Measurements from ENCODE around the gene IRF3.
A peak's percentile ranks its signal among the peaks of the same experiment; 100 is the strongest.
"Not testable (repeated sequence)": the region's sequence is repeated elsewhere in the genome, so short reads cannot be mapped to it uniquely, and the experiment has no call there.

IRF3 gene

GRCh38 chr19:49629659-49630058, 36.0 kb downstream of the IRF3 start:
- Histone ChIP-seq H3K4me1 (ENCODE audit: control insufficient read depth, insufficient read depth, low read length) (peaks cover 34% of the 10 kb centered on the region), H3K27me3 (replicated peaks; ENCODE audit: control insufficient read depth, insufficient read depth, low read length) (no peaks in the 10 kb centered on the region), H3K36me3 (ENCODE audit: control insufficient read depth, insufficient read depth, low read length, severe bottlenecking) (peaks cover 14% of the 10 kb centered on the region), H3K9me3 (ENCODE audit: control insufficient read depth, low read length) (no peaks in the 10 kb centered on the region), H3K4me3 (ENCODE audit: low read length) (no peak overlapping the region), H3K9ac (ENCODE audit: low read length) (no peak overlapping the region)
- no peak for DNase-seq (ENCODE audit: low read depth)

DNA sequence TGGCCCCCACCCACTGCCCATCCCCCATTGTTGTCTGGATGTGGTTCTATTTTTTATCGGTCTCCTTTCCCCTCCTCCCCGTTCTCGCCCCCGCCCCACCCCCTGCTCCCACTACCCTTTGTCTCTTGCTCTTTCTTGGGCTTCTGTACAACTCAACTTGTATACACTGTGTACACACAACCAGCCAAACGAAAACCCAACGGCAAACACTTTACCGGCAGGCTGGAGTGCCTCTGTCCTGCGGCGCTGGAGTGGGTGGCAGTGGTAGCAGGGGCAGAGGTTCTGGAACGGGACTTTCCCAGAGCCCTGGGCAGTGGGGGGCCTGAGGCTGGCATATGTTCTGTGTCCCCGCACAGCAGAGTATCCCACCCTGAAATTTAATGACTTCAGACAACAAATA, 39.4 kb downstream of the IRF3 start:
- Histone ChIP-seq H3K9ac (ENCODE audit: low read length) (no peak overlapping the region), H3K9me3 (ENCODE audit: control insufficient read depth, low read length) (no peaks in the 10 kb centered on the region), H3K27me3 (replicated peaks; ENCODE audit: control insufficient read depth, insufficient read depth, low read length) (no peaks in the 10 kb centered on the region), H3K4me1 (ENCODE audit: control insufficient read depth, insufficient read depth, low read length) (peaks cover 16% of the 10 kb centered on the region), H3K4me3 (ENCODE audit: low read length) (no peak overlapping the region), H3K36me3 (ENCODE audit: control insufficient read depth, insufficient read depth, low read length, severe bottlenecking) (peaks cover 22% of the 10 kb centered on the region)
- no peak for DNase-seq (ENCODE audit: low read depth)

GRCh38 chr19:49624967-49625910, 40.4 kb downstream of the IRF3 start:
- DNase-seq (ENCODE audit: low read depth) = no peak
- peaks cover 24% of the 10 kb centered on the region for H3K36me3 ChIP-seq (ENCODE audit: control insufficient read depth, insufficient read depth, low read length, severe bottlenecking)
- H3K4me1 ChIP-seq (ENCODE audit: control insufficient read depth, insufficient read depth, low read length) = peaks cover 8% of the 10 kb centered on the region
- H3K4me3 ChIP-seq (ENCODE audit: low read length) = no peak overlapping the region
- no peaks in the 10 kb centered on the region for H3K27me3 ChIP-seq (replicated peaks; ENCODE audit: control insufficient read depth, insufficient read depth, low read length)
- H3K9me3 ChIP-seq (ENCODE audit: control insufficient read depth, low read length) = no peaks in the 10 kb centered on the region
- no peak overlapping the region for H3K9ac ChIP-seq (ENCODE audit: low read length)

DNA sequence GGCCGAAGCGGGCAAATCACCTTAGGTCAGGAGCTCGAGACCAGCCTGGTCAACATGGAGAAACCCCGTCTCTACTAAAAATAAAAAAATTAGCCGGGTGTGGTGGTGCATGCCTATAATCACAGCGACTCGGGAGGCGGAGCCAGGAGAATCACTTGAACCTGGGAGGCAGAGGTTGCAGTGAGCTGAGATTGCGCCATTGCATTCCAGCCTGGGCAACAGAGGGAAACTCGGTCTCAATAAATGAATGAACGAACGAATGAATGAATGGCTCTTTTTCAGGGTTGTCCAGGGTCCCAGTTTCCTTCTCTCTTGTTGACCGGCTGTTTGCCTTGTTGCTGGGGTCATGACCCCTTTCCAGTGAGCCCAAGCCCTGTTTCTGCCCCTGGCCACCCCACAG, 47.8 kb downstream of the IRF3 start:
- Histone ChIP-seq H3K36me3 (ENCODE audit: control insufficient read depth, insufficient read depth, low read length, severe bottlenecking) (peaks cover 40% of the 10 kb centered on the region), H3K4me1 (ENCODE audit: control insufficient read depth, insufficient read depth, low read length) (peaks cover 22% of the 10 kb centered on the region)
- H3K9me3 ChIP-seq (ENCODE audit: control insufficient read depth, low read length) = not testable (repeated sequence)

GRCh38 chr19:49616945-49617344, 48.7 kb downstream of the IRF3 start:
- Histone ChIP-seq H3K9me3 (ENCODE audit: control insufficient read depth, low read length) (no peaks in the 10 kb centered on the region), H3K36me3 (ENCODE audit: control insufficient read depth, insufficient read depth, low read length, severe bottlenecking) (peaks cover 40% of the 10 kb centered on the region), H3K4me1 (ENCODE audit: control insufficient read depth, insufficient read depth, low read length) (peaks cover 31% of the 10 kb centered on the region), H3K27me3 (replicated peaks; ENCODE audit: control insufficient read depth, insufficient read depth, low read length) (no peaks in the 10 kb centered on the region), H3K9ac (ENCODE audit: low read length) (no peak overlapping the region), H3K4me3 (ENCODE audit: low read length) (no peak overlapping the region)
- no peak for DNase-seq (ENCODE audit: low read depth)

More for the DNA sequence above, 47.8 kb downstream of the IRF3 start:
- not testable (repeated sequence) for H3K27me3 ChIP-seq (replicated peaks; ENCODE audit: control insufficient read depth, insufficient read depth, low read length); DNase-seq (ENCODE audit: low read depth); H3K4me3 ChIP-seq (ENCODE audit: low read length); H3K9ac ChIP-seq (ENCODE audit: low read length)

GRCh38 chr19:49616532-49616931, 49.1 kb downstream of the IRF3 start:
- Histone ChIP-seq H3K27me3 (replicated peaks; ENCODE audit: control insufficient read depth, insufficient read depth, low read length) (no peaks in the 10 kb centered on the region), H3K4me1 (ENCODE audit: control insufficient read depth, insufficient read depth, low read length) (peaks cover 31% of the 10 kb centered on the region), H3K9me3 (ENCODE audit: control insufficient read depth, low read length) (no peaks in the 10 kb centered on the region), H3K9ac (ENCODE audit: low read length) (no peak overlapping the region), H3K36me3 (ENCODE audit: control insufficient read depth, insufficient read depth, low read length, severe bottlenecking) (peaks cover 38% of the 10 kb centered on the region), H3K4me3 (ENCODE audit: low read length) (no peak overlapping the region)
- DNase-seq (ENCODE audit: low read depth) = no peak

GRCh38 chr19:49615861-49616260, 49.8 kb downstream of the IRF3 start:
- no peak overlapping the region for H3K4me3 ChIP-seq (ENCODE audit: low read length)
- no peaks in the 10 kb centered on the region for H3K9me3 ChIP-seq (ENCODE audit: control insufficient read depth, low read length)
- no peaks in the 10 kb centered on the region for H3K27me3 ChIP-seq (replicated peaks; ENCODE audit: control insufficient read depth, insufficient read depth, low read length)
- peaks cover 31% of the 10 kb centered on the region for H3K4me1 ChIP-seq (ENCODE audit: control insufficient read depth, insufficient read depth, low read length)
- no peak for DNase-seq (ENCODE audit: low read depth)
- peaks cover 35% of the 10 kb centered on the region for H3K36me3 ChIP-seq (ENCODE audit: control insufficient read depth, insufficient read depth, low read length, severe bottlenecking)
- no peak overlapping the region for H3K9ac ChIP-seq (ENCODE audit: low read length)

GRCh38 chr19:49614096-49614833, 51.4 kb downstream of the IRF3 start:
- no peaks in the 10 kb centered on the region for H3K27me3 ChIP-seq (replicated peaks; ENCODE audit: control insufficient read depth, insufficient read depth, low read length)
- peaks cover 37% of the 10 kb centered on the region for H3K36me3 ChIP-seq (ENCODE audit: control insufficient read depth, insufficient read depth, low read length, severe bottlenecking)
- peak; percentile 66 for DNase-seq (ENCODE audit: low read depth)
- peaks cover 31% of the 10 kb centered on the region for H3K4me1 ChIP-seq (ENCODE audit: control insufficient read depth, insufficient read depth, low read length)
- H3K9ac ChIP-seq (ENCODE audit: low read length) = peak overlapping the region; percentile 48
- H3K4me3 ChIP-seq (ENCODE audit: low read length) = peak overlapping the region; percentile 49
- H3K9me3 ChIP-seq (ENCODE audit: control insufficient read depth, low read length) = no peaks in the 10 kb centered on the region

- Histone ChIP-seq H3K9ac (ENCODE audit: low read length) (peak overlapping the region; percentile 48), H3K4me3 (ENCODE audit: low read length) (peak overlapping the region; percentile 49), H3K27me3 (replicated peaks; ENCODE audit: control insufficient read depth, insufficient read depth, low read length) (no peaks in the 10 kb centered on the region), H3K36me3 (ENCODE audit: control insufficient read depth, insufficient read depth, low read length, severe bottlenecking) (peaks cover 39% of the 10 kb centered on the region), H3K9me3 (ENCODE audit: control insufficient read depth, low read length) (no peaks in the 10 kb centered on the region), H3K4me1 (ENCODE audit: control insufficient read depth, insufficient read depth, low read length) (peaks cover 37% of the 10 kb centered on the region)
- no peak for DNase-seq (ENCODE audit: low read depth)
These were observed 52.3 kb downstream of the IRF3 start for GRCh38 chr19:49613374-49613773.

All from adipocyte (in vitro differentiated cells).